HG03432 (cell line): ENCODE data around the gene GET3.
"Not testable (repeated sequence)": the region's sequence is repeated elsewhere in the genome, so short reads cannot be mapped to it uniquely, and the experiment has no call there.

Experiments
- ATAC-seq: cut with Tn5 transposase; IDR thresholded peaks from one replicate; pipeline ENCODE4 v1.9.1; 2021; ENCODE audit warnings: mild to moderate bottlenecking, moderate library complexity; ENCODE audit not compliant: unreplicated experiment

The GET3 gene

DNA sequence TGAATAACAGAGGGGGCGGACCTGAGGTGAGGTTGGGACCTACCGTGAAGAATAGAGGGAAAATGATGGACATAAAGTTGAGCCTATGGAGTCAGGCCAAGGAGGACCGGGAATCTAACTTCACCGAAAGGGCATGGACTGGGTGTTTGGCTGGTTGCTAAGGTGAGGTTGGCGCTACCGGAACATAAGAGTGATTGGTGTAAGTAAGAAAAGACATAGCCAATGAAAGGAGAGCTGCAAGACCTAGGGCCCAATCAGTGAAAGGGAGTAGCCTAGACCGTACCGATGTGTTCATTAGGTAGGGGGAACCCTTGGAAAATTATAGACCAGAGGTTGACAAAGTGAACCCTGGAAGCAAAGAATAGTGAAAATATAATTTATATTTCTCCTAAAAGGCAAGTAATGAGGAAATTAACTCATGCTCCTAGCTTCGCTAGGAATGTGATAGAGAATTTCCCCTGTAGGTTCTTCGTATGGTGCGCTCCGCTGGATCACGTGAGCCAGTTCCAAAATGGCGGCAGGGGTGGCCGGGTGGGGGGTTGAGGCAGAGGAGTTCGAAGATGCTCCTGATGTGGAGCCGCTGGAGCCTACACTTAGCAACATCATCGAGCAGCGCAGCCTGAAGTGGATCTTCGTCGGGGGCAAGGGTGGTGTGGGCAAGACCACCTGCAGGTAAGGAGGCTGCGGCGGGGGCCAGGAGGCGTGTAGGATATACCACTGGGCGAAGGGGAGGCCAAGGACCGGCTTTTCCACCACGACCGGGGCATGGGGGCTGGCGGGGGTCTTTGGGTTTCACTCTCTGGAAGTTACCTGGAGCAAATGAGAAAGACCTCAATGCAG is at the start of gene GET3:
Gene GET3, plus strand, starts transcription at position 503 of the 840 bp plus-strand sequence. Its CDS starts 9 bp downstream, at position 512.
- ATAC-seq = peak; percentile 67

DNA sequence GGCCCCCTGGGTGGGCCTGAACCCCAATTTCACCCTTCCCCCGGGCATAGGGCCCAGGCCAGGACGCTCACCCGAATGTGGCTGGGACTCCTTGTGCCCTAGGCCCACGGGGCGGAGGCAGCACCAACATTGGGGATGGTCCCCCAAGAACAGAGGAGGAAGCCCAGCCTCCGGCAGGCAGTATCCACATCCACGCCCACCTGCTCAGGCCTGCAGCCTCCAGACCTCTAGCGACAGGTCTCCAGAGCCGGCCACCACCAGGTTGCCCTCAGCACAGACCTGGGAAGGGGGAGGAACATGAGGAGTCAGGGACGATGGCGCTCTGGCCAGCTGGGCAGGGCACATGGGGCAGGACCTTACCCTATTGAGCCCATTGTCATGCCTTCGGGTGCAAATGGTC is 48.3 kb upstream of the GET3 start:
- ATAC-seq = no peak

DNA sequence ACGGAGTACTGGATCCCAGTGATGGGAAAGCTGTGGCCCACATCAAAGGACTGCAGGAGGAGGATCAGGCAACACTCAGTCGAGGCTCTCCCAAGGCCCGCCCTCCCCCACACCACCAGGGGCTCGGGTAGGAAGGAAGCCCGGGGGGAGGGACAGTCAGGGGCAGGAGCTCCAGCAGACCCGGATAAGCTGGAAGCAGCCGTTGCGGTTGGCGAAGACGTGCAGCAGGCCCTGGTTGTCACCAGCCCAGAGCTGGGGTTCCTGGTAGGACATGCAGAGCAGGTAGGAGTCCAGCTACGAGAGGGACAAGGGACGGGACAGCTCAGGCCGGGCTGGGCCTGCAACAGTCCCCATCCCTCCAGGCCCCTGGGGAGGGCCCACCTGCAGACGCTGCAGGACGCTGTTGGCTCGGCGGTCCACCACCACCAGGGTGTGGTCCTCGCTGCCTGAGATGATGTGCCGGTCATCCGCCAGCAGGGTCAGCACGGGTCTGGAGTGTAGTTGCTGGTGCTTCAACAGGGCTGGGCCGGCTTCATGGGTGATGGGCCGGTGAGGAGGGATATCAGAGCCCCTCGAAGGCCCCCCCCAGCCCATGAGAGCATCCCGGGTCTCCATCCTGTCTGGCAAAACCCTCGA is 47.6 kb upstream of the GET3 start:
- no peak for ATAC-seq

DNA sequence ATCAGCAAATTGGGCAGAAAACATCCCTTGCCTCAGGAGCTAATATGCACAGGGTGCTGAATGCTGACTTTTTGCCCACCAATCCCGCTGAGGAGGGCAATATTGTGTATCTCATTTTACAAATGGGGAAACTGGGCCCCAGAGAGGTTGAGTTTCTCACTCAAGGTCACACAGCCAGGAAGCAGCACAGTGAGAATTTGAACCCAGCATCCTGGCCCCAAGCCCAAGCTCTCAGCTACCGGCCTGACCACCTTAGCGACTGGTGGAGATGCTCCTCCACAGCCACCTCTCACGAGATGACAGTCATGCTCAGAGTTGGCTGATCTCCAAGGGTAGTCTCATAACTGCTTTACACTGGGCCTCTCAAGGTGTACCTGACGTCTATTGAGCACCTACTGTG is 44.3 kb upstream of the GET3 start:
- ATAC-seq = no peak

- ATAC-seq = no peak
Observed at GRCh38 chr19:12694641-12695040, 42.7 kb upstream of the GET3 start.

DNA sequence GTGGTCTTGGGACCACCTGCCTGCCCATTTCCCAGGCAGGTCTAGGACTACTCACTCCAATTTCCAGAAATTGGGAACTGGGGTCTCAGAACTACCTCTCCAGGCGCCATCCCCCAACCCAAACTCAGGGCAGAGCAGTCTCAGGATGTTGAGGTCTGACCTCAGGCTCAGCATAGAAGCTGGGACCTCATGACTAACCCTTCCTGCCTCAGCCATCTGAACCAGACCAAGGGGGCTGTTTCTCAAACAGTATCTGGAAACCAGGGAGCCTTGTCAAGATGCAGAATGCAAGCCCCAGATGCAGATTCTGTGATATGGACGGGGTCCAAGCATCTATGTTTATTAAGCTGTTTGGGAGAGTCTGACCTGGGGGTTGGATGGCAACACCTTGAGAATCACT is 42.2 kb upstream of the GET3 start:
- no peak for ATAC-seq

- ATAC-seq = no peak
Observed at GRCh38 chr19:12695514-12695913, 41.8 kb upstream of the GET3 start.

- peak; percentile 17 for ATAC-seq
Observed at GRCh38 chr19:12695997-12696365, 41.3 kb upstream of the GET3 start.

- ATAC-seq = peak; percentile 74
Observed at GRCh38 chr19:12696366-12697335, 40.6 kb upstream of the GET3 start, which contains the start of gene FBXW9. Gene FBXW9 (minus strand): TSS chr19:12696631. CDS start chr19:12696581, 50 bp downstream.

DNA sequence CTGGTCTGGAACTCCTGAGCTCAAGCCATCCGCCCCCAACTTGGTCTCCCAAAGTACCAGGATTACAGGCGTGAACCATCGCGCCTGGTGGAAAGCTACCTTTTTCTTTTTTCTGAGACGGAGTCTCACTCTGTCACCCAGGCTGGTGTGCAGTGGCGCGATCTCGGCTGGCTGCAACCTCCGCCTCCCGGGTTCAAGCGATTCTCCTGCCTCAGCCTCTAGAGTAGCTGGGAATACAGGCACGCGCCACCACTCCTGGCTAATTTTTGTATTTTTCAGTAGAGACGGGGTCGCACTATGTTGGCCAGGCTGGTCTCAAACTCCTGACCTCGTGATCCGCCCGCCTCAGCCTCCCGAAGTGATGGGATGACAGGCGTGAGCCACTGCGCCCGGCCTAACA is 39.9 kb upstream of the GET3 start:
- not testable (repeated sequence) for ATAC-seq

- ATAC-seq = no peak
Observed at GRCh38 chr19:12698138-12698537, 39.2 kb upstream of the GET3 start.

DNA sequence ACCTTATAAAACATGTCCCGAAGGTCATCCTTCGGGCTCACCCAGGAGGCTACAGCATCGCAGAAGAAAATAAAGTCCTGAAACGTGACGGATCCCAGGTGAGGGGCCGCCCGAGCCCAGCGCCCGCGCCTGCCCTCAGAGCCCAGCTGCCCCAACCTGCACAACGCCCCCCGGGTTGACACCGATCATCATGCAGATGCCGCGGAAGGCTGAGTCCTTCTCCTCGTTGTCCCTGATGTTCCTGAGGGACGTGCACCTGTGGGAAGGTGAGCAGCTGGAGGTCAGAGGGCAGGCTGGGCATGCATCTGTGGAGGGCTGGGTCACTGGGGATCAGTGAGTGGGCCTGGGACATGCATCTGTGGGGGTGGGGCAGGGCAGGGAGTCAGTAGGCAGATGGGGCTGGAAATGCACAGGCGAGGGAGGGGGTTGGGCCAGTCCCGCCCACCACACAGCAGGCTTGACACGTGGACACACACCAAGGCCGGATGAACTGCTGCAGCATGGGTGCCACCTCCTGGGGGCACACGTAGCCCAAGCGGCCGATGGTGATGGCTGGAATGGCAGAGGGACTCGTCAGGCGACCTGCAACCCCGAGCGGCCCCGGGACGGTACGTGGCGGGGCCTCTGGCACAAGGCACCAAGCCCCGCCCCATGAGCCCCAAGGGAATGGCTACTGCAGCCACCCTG is 35.6 kb upstream of the GET3 start:
- no peak for ATAC-seq

- ATAC-seq = no peak
Observed at GRCh38 chr19:12703046-12703445, 34.3 kb upstream of the GET3 start.

GRCh38 chr19:12705169-12705568 is 32.1 kb upstream of the GET3 start:
- ATAC-seq = no peak

- ATAC-seq = no peak
Observed at GRCh38 chr19:12705654-12706331, 31.5 kb upstream of the GET3 start.

DNA sequence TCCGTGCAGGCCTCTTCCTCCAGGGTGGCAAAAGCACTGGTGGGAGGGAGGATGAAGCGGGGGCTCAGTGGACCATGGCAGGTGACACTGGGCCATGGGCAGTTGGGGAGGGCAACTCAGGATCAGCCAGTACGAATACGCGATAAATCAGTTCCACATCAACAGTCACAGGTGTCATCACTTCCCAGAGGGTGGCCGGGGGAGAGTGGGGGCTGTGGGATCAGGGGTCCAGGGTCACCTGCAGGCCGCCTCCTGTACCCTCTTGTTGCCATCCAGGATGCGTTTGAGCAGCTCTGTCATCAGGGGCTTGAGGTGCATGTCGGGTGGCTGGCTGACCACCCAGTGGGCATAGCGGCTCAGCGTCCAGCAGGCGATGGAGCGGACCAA is 31.0 kb upstream of the GET3 start:
- no peak for ATAC-seq

GRCh38 chr19:12708641-12709040 is 28.7 kb upstream of the GET3 start:
- ATAC-seq = no peak

DNA sequence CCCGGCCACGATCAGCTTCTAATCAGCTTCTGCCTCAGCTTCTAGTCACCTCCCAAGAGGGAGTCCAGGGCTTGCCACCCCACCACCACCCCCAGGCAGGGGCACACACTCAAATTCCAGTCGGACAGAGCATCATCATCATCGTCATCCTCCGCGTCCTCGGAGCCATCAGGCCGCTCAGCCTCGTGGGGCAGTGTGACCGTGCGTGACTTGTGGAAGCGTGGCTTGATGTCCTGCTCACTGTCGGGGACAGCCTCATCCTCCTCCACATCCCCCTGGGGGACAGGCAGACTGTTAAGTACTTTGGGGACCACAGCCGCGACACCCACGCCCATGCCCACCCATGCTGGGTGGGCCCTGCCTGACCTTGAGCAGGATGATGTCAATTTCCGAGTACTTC is 26.1 kb upstream of the GET3 start:
- ATAC-seq = no peak

- not testable (repeated sequence) for ATAC-seq
Observed at GRCh38 chr19:12712077-12712476, 25.2 kb upstream of the GET3 start.

DNA sequence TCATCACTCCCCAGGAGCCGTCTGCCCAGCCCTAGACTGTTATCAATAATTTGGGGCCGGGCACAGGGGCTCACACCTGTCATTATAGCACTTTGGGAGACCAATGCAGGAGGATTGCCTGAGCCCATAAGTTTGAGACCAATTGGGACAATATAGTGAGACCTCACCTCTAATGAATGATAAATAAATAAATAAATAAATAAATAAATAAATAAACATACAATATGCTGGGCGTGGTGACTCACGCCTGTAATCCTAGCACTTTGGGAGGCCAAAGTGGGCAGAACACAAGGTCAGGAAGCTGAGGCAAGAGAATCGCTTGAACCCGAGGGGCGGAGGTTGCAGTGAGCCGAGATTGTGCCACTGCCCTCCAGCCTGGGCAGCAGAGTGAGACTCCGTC is 24.0 kb upstream of the GET3 start:
- ATAC-seq = not testable (repeated sequence)
